ENCODE measurements around the gene GNG12. TPM values are rescaled to one million over a fixed set of nuclear protein-coding genes. Genes with fewer than 3 reads are reported as not detected.

GNG12 gene
- total RNA-seq, 1 experiment from 2014 or later: 14.3 TPM

GRCh38 chr1:67874501-67875111 is 41.3 kb upstream of the GNG12 start:
- H3K27ac ChIP-seq (ENCODE audit: insufficient read length, low read depth, low read length): no peak overlapping the region
- no peak overlapping the region for H3K56ac ChIP-seq (ENCODE audit: insufficient read length, low read depth, low read length)
- no peak overlapping the region for H2BK20ac ChIP-seq (ENCODE audit: low read depth, low read length, poor library complexity, severe bottlenecking)
- no peaks in the 10 kb centered on the region for H4K20me1 ChIP-seq (ENCODE audit: control insufficient read depth, insufficient read depth, insufficient read length)
- H3K4me1 ChIP-seq (ENCODE audit: insufficient read depth, low read length): no peaks in the 10 kb centered on the region
- H2AFZ ChIP-seq (ENCODE audit: low read length): no peak overlapping the region
- H3K27ac Mint-ChIP-seq: no peak overlapping the region
- no peaks in the 10 kb centered on the region for H3K23me2 ChIP-seq (ENCODE audit: insufficient read length, low read depth, low read length, poor library complexity, severe bottlenecking)
- no peak overlapping the region for H2BK120ac ChIP-seq (ENCODE audit: low read depth, low read length, poor library complexity, severe bottlenecking)
- no peaks in the 10 kb centered on the region for H3K36me3 Mint-ChIP-seq (ENCODE audit: insufficient read depth in 1 of 3, low read depth in 3 of 3)
- H3K27me3 ChIP-seq (ENCODE audit: insufficient read depth, low read length): no peaks in the 10 kb centered on the region
- no peak overlapping the region for H3K9ac ChIP-seq (ENCODE audit: extremely low read depth, insufficient read length, low read length)
- no CpG with 5 or more reads among the region's 2 CpGs for WGBS (ENCODE audit: extremely low coverage, insufficient read length, low lambda C conversion rate)
- no peak overlapping the region for H3K14ac ChIP-seq (ENCODE audit: insufficient read depth, low read length)
- no peak overlapping the region for H2AK5ac ChIP-seq (ENCODE audit: insufficient read length, low read length)
- no peak overlapping the region for H3K4ac ChIP-seq (ENCODE audit: low read depth, low read length)
- no peaks in the 10 kb centered on the region; the same call in 1 of the 2 replicates for H3K27me3 Mint-ChIP-seq (ENCODE audit: low read depth)
- no peak overlapping the region for H2BK5ac ChIP-seq (ENCODE audit: insufficient read length, low read length)
- no peak overlapping the region for H4K8ac ChIP-seq (replicated peaks; ENCODE audit: insufficient read length, low read depth, low read length)
- H3K79me2 ChIP-seq (ENCODE audit: insufficient read depth, low read length): no peaks in the 10 kb centered on the region
- H3K79me1 ChIP-seq (ENCODE audit: insufficient read depth, low read depth, low read length, poor library complexity, severe bottlenecking): no peaks in the 10 kb centered on the region
- no peak overlapping the region for H3K23ac ChIP-seq (ENCODE audit: insufficient read length, low read depth, low read length)
- H3K9me3 ChIP-seq (ENCODE audit: control insufficient read depth, low read depth, low read length): no peaks in the 10 kb centered on the region
- no peaks in the 10 kb centered on the region for H3K9me3 Mint-ChIP-seq
- no peak overlapping the region for H3K4me3 Mint-ChIP-seq
- H4K5ac ChIP-seq (ENCODE audit: insufficient read length, low read depth, low read length): no peak overlapping the region
- H2BK12ac ChIP-seq (ENCODE audit: insufficient read length, low read depth, low read length): no peak overlapping the region
- H2BK15ac ChIP-seq (ENCODE audit: low read depth, low read length): no peak overlapping the region
- no peak for DNase-seq
- H3T11ph ChIP-seq (ENCODE audit: low read length): no peak overlapping the region
- no peaks in the 10 kb centered on the region for H3K4me1 Mint-ChIP-seq
- TF ChIP-seq CTCF (conservative IDR thresholded peaks at IDR 0.05): no peak
- H3K4me2 ChIP-seq (ENCODE audit: insufficient read depth, insufficient read length, low read length): no peak overlapping the region
- H4K91ac ChIP-seq (ENCODE audit: insufficient read length, low read depth, low read length): no peak overlapping the region
- no peak overlapping the region for H3K18ac ChIP-seq (ENCODE audit: insufficient read length, low read depth, low read length)

All from H9 (cell line).